Lower leg skin (tissue), 4 donors: ENCODE data around the gene GGT6. TPM values are rescaled to one million over a fixed set of nuclear protein-coding genes. Genes with fewer than 3 reads are reported as not detected.

ENCODE experiments used
- DNase-seq, 2 donors: peaks; one replicate each; pipeline ENCODE4 v3.0.0-alpha.2; 2019; ENCODE audit warnings: low spot score in 2 of 2
- H3K4me3 ChIP-seq: fragments of 200-600 bp; sonication (generic); 2 replicates; pipeline ENCODE4 v1.5.1; 2017; ENCODE audit warnings: mild to moderate bottlenecking, low read depth; ENCODE audit not compliant: poor library complexity, severe bottlenecking
- POLR2A ChIP-seq, 2 donors: fragments of 450-650 bp; IDR thresholded peaks; one replicate each; pipeline ENCODE4 v1.6.1; 2016 to 2017; ENCODE audit warnings: antibody characterized with exemption in 2 of 2, mild to moderate bottlenecking in 1 of 2, moderate library complexity in 1 of 2
- WGBS, 2 donors: methylation state at CpG; one replicate each; pipeline ENCODE4 v1.1.5; 2018; 5-methylcytosine and 5-hydroxymethylcytosine counted together
- intact Hi-C: fragments of 100-400 bp; cut with DNase I; formaldehyde crosslinking; loops from one replicate; pipeline ENCODE4 v1.15.0; 2023; ENCODE audit warnings: low total_unique reads
- total RNA-seq, 4 donors: library from RNA; depleted of rRNA; stranded (reverse); fragments of >200 nt; gene quantifications; one replicate each; pipeline ENCODE4 v1.1.0, GENCODE V29; 2016
- TF ChIP-seq, protein P1 (sequence below), 3 donors: fragments of 450-650 bp; IDR thresholded peaks; one replicate each; pipeline ENCODE4 v1.5.1; 2016; ENCODE audit warnings: antibody characterized with exemption in 3 of 3, mild to moderate bottlenecking in 3 of 3, moderate library complexity in 2 of 3

GGT6 gene
- total RNA-seq, 4 donors from 2014 or later: 133 to 232 (median 184) TPM

DNA sequence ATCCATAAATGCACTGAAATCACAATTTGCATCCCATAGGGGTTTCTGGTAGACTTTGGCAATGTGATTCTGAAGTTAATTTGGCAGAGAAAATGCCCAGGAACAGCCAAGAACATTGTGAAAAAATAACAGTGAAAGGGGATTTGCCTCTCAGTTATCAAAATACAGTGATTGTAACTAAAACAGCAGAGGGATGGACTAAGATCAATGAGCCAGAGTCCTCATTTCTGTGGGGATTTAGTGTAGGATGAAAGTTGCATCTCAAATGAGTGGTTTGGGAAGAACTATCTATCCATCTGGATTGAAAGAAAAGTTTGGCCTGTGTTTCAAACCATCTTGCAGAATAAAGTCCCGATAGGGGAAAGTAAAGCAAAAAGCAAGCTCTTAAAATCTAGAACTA, 33.2 kb downstream of the GGT6 start:
- 39 to 43% methylated on average over 1 of the region's 1 CpG for WGBS, 2 donors
- intact Hi-C loops: no loop called here

DNA sequence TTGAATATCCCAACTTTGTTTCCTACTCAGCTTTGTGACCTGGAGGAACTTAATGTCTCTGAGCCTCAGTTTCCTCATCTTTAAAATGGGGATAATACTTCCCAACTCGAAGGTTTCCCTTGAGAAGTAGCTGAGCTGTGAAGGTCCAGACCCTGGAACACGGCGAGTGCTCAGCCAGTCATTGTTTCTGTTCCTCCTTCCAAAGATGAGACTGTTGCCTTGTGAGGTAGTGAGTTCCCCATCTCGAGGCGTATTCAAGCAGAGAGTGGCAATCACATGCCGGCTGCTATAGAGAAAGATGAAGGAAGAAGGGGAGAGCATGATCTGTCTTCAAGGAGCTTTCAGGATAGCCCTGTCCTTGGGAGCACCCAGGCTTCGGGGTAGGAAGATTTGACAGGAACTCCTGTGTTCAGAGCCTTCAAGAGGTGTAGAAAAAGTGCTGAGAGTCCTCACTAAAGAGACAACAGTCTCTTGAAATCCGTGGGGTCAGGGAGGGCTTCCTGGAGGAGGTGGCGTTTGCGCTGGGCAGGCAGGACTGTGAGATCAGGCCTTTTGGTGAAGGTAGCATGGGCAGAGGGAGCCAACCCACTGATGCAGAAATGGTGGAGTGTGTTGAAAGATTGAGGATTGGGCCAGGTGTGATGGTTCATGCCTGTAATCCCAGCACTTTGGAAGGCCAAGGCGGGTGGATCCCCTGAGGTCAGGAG, 34.5 kb downstream of the GGT6 start:
- TF ChIP-seq, protein P1, sequence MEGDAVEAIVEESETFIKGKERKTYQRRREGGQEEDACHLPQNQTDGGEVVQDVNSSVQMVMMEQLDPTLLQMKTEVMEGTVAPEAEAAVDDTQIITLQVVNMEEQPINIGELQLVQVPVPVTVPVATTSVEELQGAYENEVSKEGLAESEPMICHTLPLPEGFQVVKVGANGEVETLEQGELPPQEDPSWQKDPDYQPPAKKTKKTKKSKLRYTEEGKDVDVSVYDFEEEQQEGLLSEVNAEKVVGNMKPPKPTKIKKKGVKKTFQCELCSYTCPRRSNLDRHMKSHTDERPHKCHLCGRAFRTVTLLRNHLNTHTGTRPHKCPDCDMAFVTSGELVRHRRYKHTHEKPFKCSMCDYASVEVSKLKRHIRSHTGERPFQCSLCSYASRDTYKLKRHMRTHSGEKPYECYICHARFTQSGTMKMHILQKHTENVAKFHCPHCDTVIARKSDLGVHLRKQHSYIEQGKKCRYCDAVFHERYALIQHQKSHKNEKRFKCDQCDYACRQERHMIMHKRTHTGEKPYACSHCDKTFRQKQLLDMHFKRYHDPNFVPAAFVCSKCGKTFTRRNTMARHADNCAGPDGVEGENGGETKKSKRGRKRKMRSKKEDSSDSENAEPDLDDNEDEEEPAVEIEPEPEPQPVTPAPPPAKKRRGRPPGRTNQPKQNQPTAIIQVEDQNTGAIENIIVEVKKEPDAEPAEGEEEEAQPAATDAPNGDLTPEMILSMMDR (IDR thresholded peaks at IDR 0.05): no peak
- no peak for TF ChIP-seq POLR2A (IDR thresholded peaks at IDR 0.05)
- WGBS, 2 donors: 77 to 90% methylated on average over 11 of the region's 11 CpGs
- intact Hi-C loops: no loop called here
- DNase-seq: no peak
- no peak overlapping the region for H3K4me3 ChIP-seq

More for the DNA sequence above, 33.2 kb downstream of the GGT6 start:
- no peak for DNase-seq
- no peak overlapping the region for H3K4me3 ChIP-seq
- TF ChIP-seq, protein P1 (IDR thresholded peaks at IDR 0.05): no peak
- no peak for TF ChIP-seq POLR2A (IDR thresholded peaks at IDR 0.05)

DNA sequence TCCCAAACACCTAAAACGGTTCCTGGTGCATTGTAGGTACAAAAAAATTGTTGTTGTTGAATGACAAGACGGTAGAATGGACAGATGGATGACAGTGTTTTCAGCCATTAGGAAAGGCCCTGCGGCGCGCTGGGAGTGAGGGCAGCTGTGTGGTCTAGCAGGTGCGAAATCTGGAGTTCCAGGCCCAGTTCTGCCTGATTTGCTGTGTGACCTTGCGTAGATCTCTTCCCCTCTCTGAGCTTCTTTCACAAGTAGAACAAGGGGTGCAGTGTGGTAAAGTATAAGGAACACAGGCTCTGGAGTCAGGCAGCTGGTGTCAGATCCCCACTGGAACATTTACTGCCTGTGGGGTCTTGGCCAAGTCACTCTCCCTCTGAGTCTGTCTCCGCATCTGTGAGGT, 36.4 kb downstream of the GGT6 start:
- no peak for TF ChIP-seq POLR2A (IDR thresholded peaks at IDR 0.05)
- TF ChIP-seq, protein P1 (IDR thresholded peaks at IDR 0.05): no peak
- WGBS, 2 donors: 84 to 85% methylated on average over 8 of the region's 8 CpGs
- intact Hi-C loops: no loop called here
- H3K4me3 ChIP-seq: no peak overlapping the region
- DNase-seq: no peak

DNA sequence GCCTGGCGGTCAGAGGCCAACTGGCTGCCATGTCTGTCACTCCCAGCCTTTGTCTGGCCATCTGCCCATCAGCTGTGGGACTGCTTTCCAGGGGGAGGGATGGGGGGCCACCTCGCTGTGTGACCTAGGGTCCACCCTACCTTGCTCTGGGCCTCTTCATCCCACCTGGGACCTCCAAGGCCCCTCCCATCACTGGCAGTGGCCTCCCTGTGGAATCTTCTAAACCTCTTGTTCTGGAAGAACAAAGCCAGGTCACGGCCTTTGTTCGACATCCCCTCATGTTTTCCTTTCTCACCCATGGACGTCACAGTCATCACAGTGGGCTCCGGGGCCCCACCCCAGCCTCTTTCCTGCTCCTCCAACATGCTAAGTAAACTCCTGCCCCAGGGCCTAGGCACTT, 37.7 kb downstream of the GGT6 start:
- TF ChIP-seq POLR2A (IDR thresholded peaks at IDR 0.05): no peak
- TF ChIP-seq, protein P1 (IDR thresholded peaks at IDR 0.05): no peak
- WGBS, 2 donors: 80 to 89% methylated on average over 6 of the region's 6 CpGs
- intact Hi-C loops: no loop called here

DNA sequence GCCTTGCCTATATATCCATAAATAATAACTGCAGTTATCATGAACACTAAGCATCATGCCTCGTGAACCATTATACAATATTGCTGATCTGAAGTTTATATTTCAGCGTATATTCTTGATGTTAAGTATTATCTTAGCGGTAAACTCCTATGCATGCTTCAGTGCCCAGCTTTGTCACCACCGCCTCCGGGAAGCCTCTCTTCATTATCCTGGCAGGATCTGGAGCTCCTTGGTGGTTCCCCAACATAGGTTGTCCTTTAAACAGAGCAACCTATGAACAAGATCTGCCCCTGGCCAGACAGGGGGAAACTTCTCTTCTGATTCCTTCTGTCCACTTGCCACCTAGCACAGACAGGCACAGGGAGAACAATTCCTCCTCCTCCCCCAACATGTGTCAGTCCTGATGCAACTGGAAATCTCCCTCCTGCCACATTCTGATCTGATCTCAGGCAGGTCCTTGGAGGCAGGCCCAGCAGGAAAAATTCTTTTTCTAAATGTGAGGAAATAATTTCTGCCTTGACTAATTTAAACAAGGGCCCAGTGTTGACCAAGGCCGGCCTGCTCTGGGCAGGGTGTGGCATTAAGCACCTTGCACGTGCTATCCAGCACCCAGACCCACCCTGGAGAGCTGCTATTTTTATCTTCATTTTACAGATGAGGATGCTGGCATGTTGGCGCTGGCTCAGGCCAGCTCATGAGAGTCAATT, 39.3 kb downstream of the GGT6 start:
- H3K4me3 ChIP-seq: no peak overlapping the region
- DNase-seq: no peak
- TF ChIP-seq, protein P1 (IDR thresholded peaks at IDR 0.05): no peak
- TF ChIP-seq POLR2A (IDR thresholded peaks at IDR 0.05): no peak
- WGBS, 2 donors: 76 to 79% methylated on average over 8 of the region's 8 CpGs
- intact Hi-C loops: no loop called here

More for the DNA sequence above, 37.7 kb downstream of the GGT6 start:
- H3K4me3 ChIP-seq: no peak overlapping the region
- DNase-seq: no peak
